Effector CD4-positive, alpha-beta T cell (primary cell): ENCODE results near the gene PRPF39.
"Not testable (repeated sequence)": the region's sequence is repeated elsewhere in the genome, so short reads cannot be mapped to it uniquely, and the experiment has no call there.

ENCODE experiments used
- DNase-seq: peaks from one replicate; pipeline ENCODE4 v3.0.0-alpha.2; 2020
- total RNA-seq: gene quantifications from one replicate; lab custom pipeline; 2026; lab: John Stamatoyannopoulos, UW

PRPF39 gene
- total RNA-seq = 92.1 reads per million, percentile 81 among the genes with 10 or more reads in this experiment

DNA sequence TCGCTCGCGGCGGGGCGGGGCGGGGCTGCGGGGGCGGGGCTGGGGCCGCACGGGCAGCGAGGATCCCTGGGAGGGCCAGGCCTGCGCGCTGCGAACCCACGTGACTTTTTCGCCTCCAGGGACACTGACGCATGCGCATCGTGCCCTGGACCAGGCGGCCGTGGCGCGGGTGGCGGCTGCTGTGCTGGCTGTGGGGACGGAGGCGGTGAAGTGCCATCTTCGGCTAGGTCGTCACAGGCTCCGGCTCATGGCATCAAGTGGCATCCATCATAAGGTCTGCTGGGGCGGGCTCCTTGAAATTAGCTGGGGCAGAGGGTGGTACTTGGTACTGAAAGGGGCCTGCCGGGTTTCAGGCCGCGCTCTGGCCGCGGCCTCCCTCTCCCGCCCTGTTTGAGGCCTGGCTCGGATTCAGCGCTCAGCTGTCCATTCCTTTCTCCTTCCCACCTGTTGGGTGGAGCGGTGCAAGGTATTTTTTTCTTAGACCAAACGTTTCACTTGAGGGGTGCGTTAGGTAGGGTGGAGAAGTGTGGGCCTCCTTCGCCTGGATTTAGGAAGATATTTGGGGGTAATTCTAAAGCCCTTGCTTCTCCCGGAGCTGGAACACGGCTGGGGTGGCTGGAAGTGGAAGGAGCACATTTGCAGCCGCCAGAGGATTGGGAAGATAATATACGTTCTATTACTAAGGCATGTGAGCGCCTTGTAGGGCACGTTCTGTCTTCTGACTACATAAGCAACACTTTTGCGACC is at the start of gene PRPF39:
TSS of gene PRPF39 (plus strand) at position 141 of the 747 bp plus-strand sequence. CDS start 11,124 bp downstream, outside the sequence.
- peak; percentile 92 for DNase-seq

DNA sequence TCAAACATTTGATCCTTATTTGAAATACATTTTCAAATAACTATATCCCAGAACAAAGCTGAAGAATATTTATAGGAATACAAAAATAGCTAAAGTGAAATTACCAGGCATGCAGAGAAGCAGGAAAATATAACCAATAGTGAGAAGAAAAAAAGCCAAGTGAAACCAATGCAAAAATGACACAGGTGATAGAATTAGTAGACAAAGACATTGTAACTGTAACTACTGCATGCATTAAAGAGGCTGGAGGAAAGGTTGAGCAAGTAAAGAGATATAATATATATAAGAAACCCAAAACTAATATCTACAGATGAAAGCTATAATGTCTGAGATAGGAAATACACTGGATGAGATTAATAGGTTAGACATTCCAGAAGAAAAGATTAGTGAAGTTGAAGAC is 49.2 kb upstream of the PRPF39 start:
- no peak for DNase-seq

DNA sequence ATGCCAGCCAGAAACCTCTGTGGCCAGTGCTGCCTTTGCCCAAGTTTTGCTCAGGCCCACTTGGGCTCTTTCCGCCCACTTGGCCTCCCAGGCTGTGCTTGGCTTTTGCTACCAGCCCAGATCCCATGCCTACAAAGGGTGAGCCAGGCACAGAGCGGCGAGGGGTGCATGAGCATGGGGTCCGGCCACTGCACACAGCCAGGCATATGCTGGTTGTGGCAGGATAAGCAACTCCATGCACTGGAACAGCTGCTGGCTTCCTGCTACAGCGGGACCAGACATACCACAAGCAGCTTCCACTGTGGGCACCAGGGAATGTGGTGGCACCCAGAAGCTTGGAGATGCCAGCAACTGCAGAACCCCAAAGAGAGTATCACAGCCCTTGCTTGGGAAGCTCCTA is 45.7 kb upstream of the PRPF39 start:
- no peak for DNase-seq

DNA sequence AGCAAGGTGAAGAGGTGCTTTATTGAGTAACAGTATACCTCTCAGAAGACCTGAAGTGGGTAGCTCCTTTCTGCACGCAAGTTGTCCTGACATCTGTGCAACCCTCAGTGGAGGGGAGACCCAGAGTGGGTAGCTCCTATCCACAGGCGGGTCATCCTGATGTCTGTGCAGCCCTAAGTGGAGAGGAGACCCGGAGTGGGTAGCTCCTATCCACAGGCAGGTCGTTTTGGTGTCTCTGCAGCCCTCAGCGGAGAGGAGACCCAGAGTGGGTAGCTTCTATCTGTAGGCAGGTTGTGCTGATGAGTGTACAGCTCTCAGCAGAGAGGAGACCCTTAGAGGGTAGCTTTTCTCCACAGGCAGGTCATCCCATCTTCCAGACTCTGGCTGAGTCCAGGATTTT is 45.1 kb upstream of the PRPF39 start:
- no peak for DNase-seq

DNA sequence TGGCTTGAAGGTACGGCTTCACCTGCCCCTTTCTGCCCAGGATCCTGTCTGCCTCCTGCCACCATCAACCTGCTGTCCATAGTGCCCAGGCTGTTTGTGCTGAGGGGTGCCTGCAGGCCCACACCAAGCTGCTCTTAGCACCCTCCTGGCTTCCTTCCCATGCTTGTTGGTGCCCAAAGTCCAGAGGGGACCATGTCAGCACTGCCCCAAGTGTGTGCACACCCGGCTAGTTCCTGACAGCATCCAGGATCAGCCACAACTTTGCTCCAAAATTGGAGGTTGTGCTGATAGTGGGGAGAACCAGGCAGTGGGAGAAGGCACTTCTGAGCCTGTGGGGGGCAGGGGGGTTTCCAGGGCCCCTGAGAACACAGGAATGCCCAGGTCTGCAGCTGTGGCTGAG is 44.5 kb upstream of the PRPF39 start:
- no peak for DNase-seq

DNA sequence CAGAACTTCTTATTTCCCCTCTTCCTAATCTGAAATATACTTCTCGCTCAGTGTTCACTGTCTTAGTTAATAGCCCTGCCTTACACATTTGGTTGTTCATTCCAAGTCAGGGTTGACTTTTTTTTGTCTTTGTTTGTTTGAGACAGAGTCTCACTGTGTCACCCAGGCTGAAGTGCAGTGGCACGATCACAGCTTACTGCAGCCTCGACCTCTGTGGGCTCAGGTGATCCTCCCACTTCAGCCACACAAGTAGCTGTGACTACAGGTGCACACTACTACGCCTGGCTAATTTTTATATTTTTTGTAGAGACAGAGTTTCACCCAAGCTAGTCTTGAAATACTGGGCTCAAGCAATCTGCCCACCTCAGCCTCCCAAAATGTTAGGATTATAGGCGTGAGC is 42.3 kb upstream of the PRPF39 start:
- no peak for DNase-seq

DNA sequence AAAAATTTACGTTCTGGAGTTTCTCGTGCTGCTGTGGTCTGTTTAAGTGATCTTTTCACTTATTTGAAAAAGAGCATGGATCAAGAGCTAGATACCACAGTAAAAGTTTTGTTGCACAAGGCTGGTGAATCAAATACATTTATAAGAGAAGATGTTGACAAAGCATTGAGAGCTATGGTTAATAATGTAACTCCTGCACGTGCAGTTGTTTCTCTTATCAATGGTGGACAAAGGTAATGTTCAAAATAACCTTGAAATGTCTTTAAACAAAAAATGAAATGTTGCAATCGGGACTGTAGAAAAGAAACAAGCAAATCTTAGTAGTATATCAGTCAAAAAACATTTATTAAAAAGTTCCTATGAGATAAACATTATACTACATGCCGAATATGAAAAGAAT is 39.3 kb upstream of the PRPF39 start:
- DNase-seq = no peak

DNA sequence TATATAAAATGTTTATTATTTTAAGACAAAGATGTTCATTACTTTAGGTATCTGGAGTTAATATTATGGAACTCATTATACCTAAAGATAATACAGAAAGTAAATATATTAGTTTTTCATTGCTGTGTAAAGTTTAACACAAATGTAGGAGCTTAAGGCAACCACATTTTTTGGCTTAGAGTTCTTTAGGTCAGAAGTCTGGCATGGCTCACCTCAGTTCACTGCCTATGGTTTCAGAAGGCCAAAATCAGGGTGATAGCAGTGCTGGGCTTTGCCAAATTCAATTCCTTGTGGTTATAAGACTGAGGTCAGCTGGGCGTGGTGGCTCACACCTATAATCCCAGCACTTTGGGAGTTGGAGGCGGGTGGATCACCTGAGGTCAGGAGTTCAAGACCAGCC is 35.5 kb upstream of the PRPF39 start:
- no peak for DNase-seq

DNA sequence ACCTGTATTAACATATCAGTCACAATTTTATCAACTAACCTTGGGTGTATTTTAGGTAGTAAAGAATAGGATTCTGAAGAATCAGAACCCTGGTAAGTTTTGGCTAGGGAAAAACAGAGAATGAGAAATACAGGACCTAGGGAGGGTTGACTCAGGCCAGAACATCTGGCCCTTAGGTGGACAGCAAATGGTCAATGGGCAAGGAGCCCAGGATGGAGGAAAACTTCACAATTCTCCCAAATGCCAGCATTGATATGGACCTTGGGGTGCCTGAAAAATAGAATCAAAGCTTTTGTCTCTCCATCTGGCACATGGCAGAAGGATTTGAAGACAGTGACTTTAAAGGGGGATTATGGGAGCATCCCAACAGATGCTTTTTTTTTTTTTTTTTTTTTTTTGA is 32.7 kb upstream of the PRPF39 start:
- no peak for DNase-seq

GRCh38 chr14:45051896-45052295 is 32.0 kb upstream of the PRPF39 start:
- DNase-seq = no peak

DNA sequence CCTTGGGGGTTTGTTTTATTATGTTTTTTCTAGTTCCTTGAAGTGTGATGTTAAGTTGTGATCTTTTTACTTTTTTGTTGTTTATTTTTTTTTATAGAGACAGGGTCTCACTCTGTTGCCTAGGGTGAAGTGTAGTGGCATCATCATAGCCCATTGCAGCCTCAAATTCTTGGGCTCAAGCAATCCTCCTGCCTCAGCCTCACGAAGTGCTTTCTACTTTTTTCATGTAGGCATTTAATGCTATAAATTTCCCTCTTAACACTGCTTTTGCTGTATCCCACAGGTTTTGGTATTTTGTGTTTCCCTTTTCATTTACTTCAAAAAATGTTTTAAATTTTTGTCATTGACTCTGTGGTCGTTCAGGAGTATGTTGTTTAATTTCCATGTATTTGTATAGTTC is 26.6 kb upstream of the PRPF39 start:
- no peak for DNase-seq

DNA sequence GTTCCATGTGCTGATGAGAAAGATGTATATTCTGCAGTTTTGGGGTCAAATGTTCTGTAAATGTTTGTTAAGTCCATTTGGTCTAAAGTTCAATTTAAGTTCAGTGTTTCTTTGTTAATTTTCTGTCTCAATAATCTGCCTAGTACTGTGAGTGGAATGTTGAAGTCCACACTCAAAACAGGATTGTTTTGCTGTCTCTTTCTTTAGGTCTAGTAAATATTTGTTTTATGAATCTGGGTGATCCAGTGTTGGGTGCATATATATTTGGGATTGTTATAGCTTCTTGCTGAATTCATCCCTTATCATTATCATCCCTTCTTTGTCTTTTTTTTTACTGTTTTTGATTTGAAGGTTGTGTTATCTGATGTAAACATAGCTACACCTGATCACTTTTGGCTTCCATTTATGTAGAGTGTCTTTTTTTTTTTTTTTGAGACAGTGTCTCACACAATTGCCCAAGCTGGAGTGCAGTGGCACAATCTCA is 26.0 kb upstream of the PRPF39 start:
- no peak for DNase-seq

DNA sequence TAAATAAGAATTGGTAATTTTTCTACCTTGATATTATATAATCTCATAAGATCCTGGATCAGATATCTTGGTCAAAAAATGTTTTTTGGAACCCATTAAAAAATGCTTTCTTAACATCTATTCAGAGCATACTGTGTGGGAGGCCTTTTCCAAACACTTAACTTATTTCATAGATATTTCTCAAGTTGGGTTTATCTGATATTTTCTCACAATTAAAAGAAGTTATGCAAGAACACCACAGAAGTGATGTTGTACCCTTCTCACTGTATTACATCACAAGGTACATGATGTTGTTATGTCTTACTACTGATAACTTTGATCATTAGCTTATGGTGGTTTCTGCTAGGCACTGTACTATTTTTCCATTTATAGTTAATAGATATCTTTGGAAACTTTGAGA is 23.4 kb upstream of the PRPF39 start:
- DNase-seq = no peak

DNA sequence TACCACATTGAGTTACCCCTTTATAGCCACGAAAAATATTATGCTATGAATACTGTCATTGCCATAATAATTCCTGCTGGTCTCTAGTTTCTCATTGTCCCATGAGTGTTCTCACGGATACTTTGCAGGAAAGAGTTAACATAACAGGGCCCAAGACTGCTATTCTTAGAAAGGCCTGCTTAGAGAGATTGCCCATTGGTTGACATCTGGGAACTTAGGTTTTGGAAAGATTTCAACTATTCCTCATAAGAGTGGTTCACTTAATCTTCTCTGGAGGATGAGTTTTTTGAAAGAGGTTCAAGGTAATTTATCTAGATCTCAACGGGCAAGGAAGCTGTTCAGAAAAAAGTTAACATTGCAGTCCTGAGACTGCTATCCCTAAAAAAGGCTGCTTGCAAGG is 18.4 kb upstream of the PRPF39 start:
- no peak for DNase-seq

- DNase-seq = no peak
These were observed 18.0 kb upstream of the PRPF39 start for GRCh38 chr14:45065956-45066355.

DNA sequence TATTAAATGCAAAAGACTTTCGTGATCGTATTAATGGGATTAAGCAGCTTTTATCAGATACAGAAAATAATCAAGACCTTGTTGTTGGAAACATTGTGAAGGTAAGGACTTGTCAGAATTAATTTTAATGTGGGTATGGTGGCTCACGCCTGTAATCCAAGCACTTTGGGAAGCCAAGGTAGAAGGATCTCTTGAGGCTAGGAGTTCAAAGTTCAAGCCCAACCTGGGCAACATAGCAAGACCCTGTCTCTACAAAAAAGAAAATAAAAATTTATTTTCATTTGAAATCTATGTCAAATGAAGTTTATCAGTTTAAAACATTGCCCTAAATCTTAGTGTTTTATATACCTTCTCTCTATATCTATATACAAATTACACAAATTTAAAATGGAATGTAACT is 17.2 kb upstream of the PRPF39 start:
- DNase-seq = no peak

GRCh38 chr14:45068396-45068795 is 15.5 kb upstream of the PRPF39 start:
- no peak for DNase-seq

GRCh38 chr14:45070215-45070614 is 13.7 kb upstream of the PRPF39 start:
- no peak for DNase-seq

DNA sequence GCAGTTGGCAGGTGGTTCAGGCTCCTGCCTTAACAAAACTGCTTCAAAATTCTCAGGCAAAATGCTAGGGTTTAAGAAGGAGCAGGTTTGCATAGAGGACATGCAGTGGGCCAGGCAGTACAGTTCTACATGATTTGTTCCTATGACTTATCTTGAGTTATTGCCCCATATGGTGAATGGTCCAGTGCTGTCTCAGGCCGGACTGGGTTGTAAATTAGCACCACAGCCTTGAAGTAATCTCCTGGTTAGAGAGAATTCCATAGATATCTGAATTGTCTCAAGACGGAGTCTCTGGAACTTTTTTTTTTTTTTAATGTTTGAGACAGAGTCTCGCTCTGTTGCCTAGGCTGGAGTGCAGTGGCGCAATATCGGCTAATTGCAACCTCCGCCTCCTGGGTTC is 11.8 kb upstream of the PRPF39 start:
- no peak for DNase-seq

DNA sequence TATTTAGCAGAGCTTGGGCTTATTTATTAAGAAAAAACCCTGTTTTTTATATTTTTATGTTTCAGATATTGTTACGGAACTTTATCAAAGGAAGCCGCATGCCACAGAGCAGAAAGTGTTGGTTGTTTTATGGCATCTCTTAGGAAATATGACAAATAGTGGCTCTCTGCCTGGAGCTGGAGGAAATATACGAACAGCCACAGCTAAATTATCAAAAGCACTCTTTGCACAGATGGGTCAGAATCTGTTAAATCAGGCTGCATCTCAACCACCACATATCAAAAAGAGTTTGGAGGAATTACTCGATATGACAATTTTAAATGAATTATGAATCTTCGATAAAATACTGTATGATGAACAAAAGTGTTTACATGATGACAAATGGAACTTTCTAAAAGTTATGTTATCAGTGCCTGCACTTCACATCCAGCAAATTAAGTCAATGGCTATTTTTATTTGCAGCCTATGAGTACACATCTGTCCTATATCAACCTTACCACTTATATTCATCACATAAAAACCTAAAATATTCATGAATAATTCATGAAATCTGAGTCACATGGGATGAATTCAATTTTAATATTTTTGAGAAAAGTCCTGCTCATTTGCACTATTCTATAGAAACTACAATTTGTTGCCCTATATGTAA is 10.6 kb upstream of the PRPF39 start:
- no peak for DNase-seq

DNA sequence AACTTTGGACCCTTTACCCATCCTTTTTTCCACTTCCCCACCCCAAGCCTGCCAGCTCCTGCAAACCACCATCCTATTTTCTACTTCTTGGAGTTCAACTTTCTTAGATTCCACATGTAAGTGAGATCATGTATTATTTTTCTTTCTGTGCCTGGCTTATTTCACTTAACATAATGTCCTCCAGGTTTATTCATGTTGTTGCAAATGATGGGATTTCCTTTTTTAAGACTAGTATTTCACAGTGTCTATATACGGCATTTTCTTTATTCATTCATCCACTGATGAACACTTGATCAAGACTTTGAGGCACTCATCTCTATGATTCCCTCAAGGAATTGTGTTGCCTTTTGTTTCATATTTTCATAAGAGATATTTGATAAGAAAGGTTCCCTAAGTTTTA is 5.6 kb upstream of the PRPF39 start:
- DNase-seq = no peak

- DNase-seq = not testable (repeated sequence)
These were observed 3.4 kb upstream of the PRPF39 start for GRCh38 chr14:45080416-45080968.

DNA sequence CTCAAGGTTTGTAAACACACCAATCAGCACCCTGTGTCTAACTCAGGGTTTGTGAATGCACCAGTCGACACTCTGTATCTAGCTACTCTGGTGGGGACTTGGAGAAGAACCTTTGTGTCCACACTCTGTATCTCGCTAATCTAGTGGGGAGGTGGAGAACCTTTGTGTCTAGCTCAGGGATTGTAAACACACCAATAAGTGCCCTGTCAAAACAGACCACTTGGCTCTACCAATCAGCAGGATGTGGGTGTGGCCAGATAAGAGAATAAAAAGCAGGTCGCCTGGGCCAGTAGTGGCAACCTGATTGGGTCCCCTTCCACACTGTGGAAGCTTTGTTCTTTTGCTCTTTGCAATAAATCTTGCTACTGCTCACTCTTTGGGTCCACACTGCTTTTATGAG is 2.8 kb upstream of the PRPF39 start:
- DNase-seq = not testable (repeated sequence)

- no peak for DNase-seq
These were observed 1.5 kb upstream of the PRPF39 start for GRCh38 chr14:45082420-45082819.
